Measurements from ENCODE around the gene MRM3. TPM values are rescaled to one million over a fixed set of nuclear protein-coding genes. Genes with fewer than 3 reads are reported as not detected.
A peak's percentile ranks its signal among the peaks of the same experiment; 100 is the strongest.

MRM3 gene
- total RNA-seq, 2 donors from 2014 or later, result 14.0 to 18.7 TPM

GRCh38 chr17:806346-806745, 24.2 kb downstream of the MRM3 start:
- Mint-ChIP-seq H3K36me3 (ENCODE audit: low read depth) (peaks cover 60% of the 10 kb centered on the region), H3K9me3 (peaks cover 2% of the 10 kb centered on the region), H3K4me3 (no peak overlapping the region), H3K27me3 (ENCODE audit: insufficient read depth) (no peaks in the 10 kb centered on the region), H3K27ac (peak overlapping the region; percentile 41), H3K4me1 (no peaks in the 10 kb centered on the region)
- no peak for DNase-seq
- H3K4me3 ChIP-seq (ENCODE audit: low read length), result no peak overlapping the region
- peaks cover 2% of the 10 kb centered on the region for H3K4me1 ChIP-seq (ENCODE audit: control insufficient read depth, insufficient read depth, low read length)
- TF ChIP-seq CTCF (conservative IDR thresholded peaks at IDR 0.05), result no peak
- H3K27ac ChIP-seq (ENCODE audit: low read depth, low read length), result peak overlapping the region; percentile 76
- WGBS, 2 experiments (ENCODE audit: insufficient coverage in 1 of 2, insufficient read length in 1 of 2), result 92 to 96% methylated on average over 7 to 13 of the region's 13 CpGs
- no peaks in the 10 kb centered on the region for H3K27me3 ChIP-seq (ENCODE audit: control insufficient read depth, insufficient read depth, low read length, poor library complexity, severe bottlenecking)
- no peaks in the 10 kb centered on the region for H3K9me3 ChIP-seq (ENCODE audit: control insufficient read depth, low read length)
- peaks cover 67% of the 10 kb centered on the region for H3K36me3 ChIP-seq (ENCODE audit: control insufficient read depth, insufficient read depth, low read length)
- no peak overlapping the region for H3K9ac ChIP-seq (ENCODE audit: extremely low read depth, low read length, poor library complexity, severe bottlenecking)

GRCh38 chr17:806781-807522, 24.8 kb downstream of the MRM3 start:
- Histone ChIP-seq H3K9me3 (ENCODE audit: control insufficient read depth, low read length) (no peaks in the 10 kb centered on the region), H3K27ac (ENCODE audit: low read depth, low read length) (peak overlapping the region; percentile 76), H3K4me3 (ENCODE audit: low read length) (no peak overlapping the region), H3K4me1 (ENCODE audit: control insufficient read depth, insufficient read depth, low read length) (peaks cover 2% of the 10 kb centered on the region), H3K9ac (ENCODE audit: extremely low read depth, low read length, poor library complexity, severe bottlenecking) (no peak overlapping the region), H3K36me3 (ENCODE audit: control insufficient read depth, insufficient read depth, low read length) (peaks cover 64% of the 10 kb centered on the region), H3K27me3 (ENCODE audit: control insufficient read depth, insufficient read depth, low read length, poor library complexity, severe bottlenecking) (no peaks in the 10 kb centered on the region)
- H3K4me1 Mint-ChIP-seq, result no peaks in the 10 kb centered on the region
- no peaks in the 10 kb centered on the region for H3K27me3 Mint-ChIP-seq (ENCODE audit: insufficient read depth)
- peaks cover 58% of the 10 kb centered on the region for H3K36me3 Mint-ChIP-seq (ENCODE audit: low read depth)
- no peak for TF ChIP-seq CTCF (conservative IDR thresholded peaks at IDR 0.05)
- 91 to 93% methylated on average over 18 to 33 of the region's 33 CpGs for WGBS, 2 experiments (ENCODE audit: insufficient coverage in 1 of 2, insufficient read length in 1 of 2)
- peaks cover 2% of the 10 kb centered on the region for H3K9me3 Mint-ChIP-seq
- no peak for DNase-seq
- no peak overlapping the region for H3K4me3 Mint-ChIP-seq
- H3K27ac Mint-ChIP-seq, result peak overlapping the region; percentile 41

- H3K4me3 ChIP-seq (ENCODE audit: low read length), result no peak overlapping the region
- H3K27me3 Mint-ChIP-seq (ENCODE audit: insufficient read depth), result no peaks in the 10 kb centered on the region
- peak overlapping the region; percentile 76 for H3K27ac ChIP-seq (ENCODE audit: low read depth, low read length)
- no peaks in the 10 kb centered on the region for H3K4me1 Mint-ChIP-seq
- no peak for TF ChIP-seq CTCF (conservative IDR thresholded peaks at IDR 0.05)
- peaks cover 62% of the 10 kb centered on the region for H3K36me3 Mint-ChIP-seq (ENCODE audit: low read depth)
- peak overlapping the region; percentile 7 for H3K27ac Mint-ChIP-seq
- no peak for DNase-seq
- H3K36me3 ChIP-seq (ENCODE audit: control insufficient read depth, insufficient read depth, low read length), result peaks cover 63% of the 10 kb centered on the region
- peaks cover 2% of the 10 kb centered on the region for H3K4me1 ChIP-seq (ENCODE audit: control insufficient read depth, insufficient read depth, low read length)
- H3K4me3 Mint-ChIP-seq, result no peak overlapping the region
- WGBS, 2 experiments (ENCODE audit: insufficient coverage in 1 of 2, insufficient read length in 1 of 2), result 95 to 96% methylated on average over 15 to 28 of the region's 28 CpGs
- no peak overlapping the region for H3K9ac ChIP-seq (ENCODE audit: extremely low read depth, low read length, poor library complexity, severe bottlenecking)
- H3K9me3 ChIP-seq (ENCODE audit: control insufficient read depth, low read length), result no peaks in the 10 kb centered on the region
- peaks cover 2% of the 10 kb centered on the region for H3K9me3 Mint-ChIP-seq
- no peaks in the 10 kb centered on the region for H3K27me3 ChIP-seq (ENCODE audit: control insufficient read depth, insufficient read depth, low read length, poor library complexity, severe bottlenecking)
Measured at GRCh38 chr17:807523-808294, 25.6 kb downstream of the MRM3 start.
